SIG-M5 treated with dmso at 0.1 percent for 504 hours (cell line): Measurements from ENCODE around the gene SLC17A2.

ENCODE experiments used
- DNase-seq: peaks from one replicate; lab custom pipeline; 2025; ENCODE audit not compliant: unreplicated experiment; lab: John Stamatoyannopoulos, UW

The SLC17A2 gene

DNA sequence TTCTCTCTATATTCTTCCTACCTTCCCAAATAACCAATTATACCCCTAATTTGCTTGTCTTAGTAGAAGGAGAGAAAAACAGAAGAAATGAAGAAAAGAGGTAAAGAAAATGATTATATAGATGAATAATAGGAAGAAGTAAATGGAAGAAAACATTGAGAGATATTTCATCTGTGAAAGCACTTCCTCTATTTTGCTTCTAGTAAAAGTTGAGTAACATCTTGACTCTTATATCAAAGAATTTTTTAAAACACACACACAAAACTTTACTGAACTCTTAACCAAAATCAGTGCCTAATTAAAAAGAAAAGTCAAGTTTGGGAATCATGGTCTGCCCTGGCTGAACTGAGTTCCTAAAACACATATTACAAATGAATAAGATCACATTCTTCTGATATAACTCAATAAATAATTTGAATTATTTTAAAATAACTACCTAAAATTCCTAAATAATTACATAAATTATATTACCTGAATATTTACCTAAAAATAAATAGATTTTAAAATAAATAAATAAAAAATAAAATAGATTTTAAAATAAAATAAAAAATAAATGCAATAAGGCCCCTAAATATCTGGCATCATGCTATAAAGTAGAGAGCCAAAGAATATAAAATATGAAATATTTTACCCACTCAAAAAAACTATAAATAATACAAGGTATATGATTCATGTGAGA, 8.8 kb downstream of the SLC17A2 start:
- DNase-seq: peak; percentile 18

DNA sequence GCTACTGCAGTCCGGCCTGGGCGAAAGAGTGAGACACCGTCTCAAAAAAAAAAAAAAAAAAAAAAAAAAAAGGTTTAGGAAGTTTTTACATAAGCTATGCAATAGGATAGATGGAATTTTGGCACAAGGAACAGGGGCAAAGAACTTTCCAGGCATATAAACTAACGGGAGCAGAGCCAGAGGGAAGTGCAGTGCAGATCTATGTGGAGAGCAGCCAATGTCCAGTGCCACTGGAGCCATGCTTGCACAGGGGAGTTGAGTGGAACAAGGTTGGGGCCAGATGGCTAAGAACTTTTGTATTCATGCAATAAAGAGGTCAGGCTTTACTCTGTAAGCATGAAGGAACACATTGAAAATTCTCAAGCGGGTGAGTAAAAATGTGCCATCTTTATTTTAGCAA, 10.8 kb downstream of the SLC17A2 start:
- no peak for DNase-seq

DNA sequence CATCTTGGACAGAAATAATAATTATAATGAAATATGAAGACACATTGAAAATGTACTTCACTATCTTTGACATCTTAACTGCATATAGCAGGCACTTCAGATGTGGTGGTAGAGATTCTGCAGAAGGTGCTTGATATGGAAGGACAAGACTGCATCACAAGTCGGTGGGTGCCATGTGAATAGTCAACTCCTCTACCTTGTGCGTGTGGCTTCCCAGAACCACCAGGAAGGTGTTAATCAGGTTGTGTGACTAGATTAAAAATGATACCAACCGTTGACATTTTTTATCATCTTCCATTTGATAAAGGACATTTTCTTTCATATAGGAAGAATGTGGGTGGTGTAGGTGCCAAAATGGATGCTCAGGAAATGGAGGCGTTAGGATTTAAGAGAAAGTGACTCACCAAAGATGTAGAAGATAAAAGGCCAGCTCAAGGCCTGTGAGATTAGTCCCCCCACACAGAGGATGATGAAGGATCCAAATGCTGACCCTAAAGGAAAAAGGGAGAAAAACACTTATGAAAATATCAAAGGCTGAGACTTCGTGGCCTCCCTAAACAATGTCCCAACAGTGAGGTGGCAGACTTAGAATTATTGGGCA, 12.3 kb downstream of the SLC17A2 start:
- no peak for DNase-seq

DNA sequence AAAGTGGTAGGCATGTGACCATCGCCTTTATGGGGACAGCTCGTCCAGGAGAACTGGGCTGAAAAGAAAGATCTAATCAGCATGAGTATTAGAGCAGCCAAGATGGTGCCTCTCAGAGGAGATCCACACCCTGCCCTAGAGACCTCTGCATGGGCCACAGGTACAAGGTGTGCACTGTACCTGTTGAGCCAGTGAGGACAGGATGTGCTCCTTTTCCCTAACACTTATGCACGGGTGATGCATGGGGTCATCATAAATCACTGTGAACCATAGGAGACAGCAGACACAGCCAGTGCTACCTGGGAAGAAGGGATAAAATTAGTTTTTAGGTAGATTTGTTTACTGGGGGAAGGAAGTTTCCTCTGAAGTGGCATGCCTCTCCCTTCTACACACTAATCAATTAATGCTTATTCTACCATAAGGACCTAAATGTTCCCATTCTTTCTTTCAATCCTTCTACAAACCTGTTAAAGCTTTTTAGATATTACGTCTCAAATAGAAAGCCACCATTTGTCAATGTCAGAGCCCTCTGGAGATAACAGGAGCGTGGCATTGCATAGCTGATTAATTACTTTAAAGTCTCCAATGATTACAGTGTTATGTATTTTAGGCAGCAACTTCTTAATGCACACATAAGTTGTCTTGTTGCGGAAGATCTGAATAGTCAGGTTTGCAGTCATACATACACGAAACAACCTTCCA, 13.6 kb downstream of the SLC17A2 start:
- no peak for DNase-seq

- DNase-seq: no peak
These were observed 14.2 kb downstream of the SLC17A2 start for GRCh38 chr6:25916330-25916729.

GRCh38 chr6:25913741-25914140, 16.8 kb downstream of the SLC17A2 start:
- no peak for DNase-seq

DNA sequence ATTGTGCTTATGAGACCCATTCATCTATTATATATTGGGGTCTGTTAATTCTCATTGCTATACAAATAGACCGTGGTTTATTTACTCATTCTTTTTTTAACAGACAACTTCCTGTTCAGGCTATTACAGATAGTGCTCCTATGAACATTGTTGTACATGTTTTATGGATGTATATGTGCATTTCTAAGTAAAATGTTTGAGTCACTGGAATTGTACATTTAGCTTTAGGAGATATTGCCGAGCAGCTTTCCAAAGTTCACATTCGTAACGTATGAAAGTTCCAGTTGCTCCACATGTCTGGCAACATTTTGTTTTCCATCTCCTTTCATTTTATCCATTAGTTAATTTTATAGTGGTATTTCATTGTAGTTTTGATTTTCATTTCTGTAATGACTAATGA, 19.1 kb downstream of the SLC17A2 start:
- no peak for DNase-seq

- DNase-seq: no peak
These were observed 22.9 kb downstream of the SLC17A2 start for GRCh38 chr6:25907475-25908014.

- DNase-seq: no peak
These were observed 26.9 kb downstream of the SLC17A2 start for GRCh38 chr6:25903467-25904099.

- no peak for DNase-seq
These were observed 28.4 kb downstream of the SLC17A2 start for GRCh38 chr6:25902071-25902470.

GRCh38 chr6:25900843-25901242, 29.6 kb downstream of the SLC17A2 start:
- no peak for DNase-seq

DNA sequence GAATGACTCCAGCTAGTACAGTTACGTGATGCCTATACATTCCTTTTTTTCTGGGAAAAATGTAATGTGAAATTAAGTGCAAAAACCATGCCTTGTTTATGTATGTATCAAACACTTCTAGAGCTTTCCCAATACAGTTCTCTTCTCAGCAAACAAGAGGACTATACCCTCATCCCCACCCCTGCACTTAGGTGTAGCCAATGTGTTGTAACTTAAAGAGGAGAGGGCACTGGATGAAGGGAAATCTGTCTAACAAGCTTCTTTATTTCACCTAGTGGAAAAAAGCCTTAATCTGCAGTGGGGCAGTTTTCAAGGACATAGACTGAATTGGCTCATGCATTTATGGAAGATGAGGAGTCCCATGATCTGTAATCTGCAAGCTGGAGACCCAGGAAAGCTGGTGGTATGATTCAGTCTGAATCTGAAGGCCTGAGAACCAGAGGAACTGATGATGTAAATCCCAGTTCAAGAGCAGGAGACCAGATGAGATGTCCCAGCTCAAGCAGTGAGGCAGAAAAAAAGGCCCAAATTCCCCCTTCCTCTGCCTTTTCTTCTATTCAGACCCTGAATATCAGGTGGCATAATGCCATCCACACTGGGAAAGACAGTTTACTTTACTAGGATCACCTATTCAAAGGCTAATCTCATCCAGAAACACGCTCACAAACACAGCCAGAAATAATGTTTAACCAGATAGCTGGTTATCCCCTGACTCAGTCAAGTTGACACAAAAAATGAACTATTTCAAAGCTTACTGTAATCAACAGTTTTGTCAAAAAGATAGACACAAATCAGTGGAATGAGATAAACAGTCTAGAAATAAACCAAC, 30.7 kb downstream of the SLC17A2 start:
- no peak for DNase-seq

- DNase-seq: no peak
These were observed 31.4 kb downstream of the SLC17A2 start for GRCh38 chr6:25899123-25899522.

DNA sequence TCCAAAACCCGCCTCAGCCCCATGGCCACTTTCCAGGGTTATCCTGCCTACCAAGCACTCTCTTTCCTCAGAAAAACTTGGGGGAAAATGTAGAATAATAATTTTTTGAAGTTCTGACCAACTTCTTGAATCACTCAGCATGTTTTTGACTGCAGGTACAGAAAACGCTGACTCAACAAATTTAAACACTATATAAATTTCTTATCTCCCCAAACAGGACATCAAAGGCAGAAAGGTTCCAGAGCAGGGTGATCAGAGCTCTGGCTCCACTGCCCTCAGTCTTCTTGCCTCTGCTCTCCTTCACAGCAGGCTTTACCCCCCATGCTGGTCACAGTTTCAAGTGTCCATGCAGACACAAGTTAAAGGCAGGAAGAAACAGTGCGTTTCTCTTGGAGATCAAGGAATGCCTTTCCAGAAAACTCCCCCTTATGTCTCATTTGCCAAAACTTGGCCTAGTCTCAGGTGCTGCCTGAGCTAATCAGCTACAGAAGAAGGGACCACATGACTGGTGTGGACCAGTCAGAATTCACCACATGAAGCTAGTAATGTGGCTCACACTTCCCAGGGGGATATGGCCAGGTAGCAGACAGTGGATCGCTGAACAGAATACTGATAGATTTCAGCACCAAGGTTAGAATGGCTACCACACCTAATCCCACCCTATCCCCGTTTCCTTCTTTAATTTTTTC, 32.1 kb downstream of the SLC17A2 start:
- DNase-seq: no peak

DNA sequence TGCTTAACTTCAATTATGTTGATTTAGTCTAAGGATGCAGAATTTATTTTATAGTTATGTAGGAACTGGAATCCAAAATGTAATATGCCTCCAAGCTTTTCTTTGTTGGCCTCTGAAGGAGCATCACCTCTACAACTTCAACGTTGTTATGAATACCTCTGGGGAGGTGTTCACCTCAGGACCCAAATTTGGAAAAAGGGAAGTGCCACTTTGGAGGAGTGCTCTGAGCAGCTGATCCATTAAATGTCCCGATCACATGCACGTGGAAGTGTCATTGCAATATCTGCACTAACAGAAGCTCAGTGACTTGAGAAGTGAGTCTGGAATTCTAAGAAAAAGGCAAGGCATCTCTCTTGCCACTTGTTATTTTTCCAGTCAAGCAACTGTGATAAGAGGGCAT, 34.2 kb downstream of the SLC17A2 start:
- no peak for DNase-seq

GRCh38 chr6:25895771-25896170, 34.7 kb downstream of the SLC17A2 start:
- no peak for DNase-seq

GRCh38 chr6:25893778-25894177, 36.7 kb downstream of the SLC17A2 start:
- DNase-seq: no peak

- no peak for DNase-seq
These were observed 37.6 kb downstream of the SLC17A2 start for GRCh38 chr6:25892877-25893276.

DNA sequence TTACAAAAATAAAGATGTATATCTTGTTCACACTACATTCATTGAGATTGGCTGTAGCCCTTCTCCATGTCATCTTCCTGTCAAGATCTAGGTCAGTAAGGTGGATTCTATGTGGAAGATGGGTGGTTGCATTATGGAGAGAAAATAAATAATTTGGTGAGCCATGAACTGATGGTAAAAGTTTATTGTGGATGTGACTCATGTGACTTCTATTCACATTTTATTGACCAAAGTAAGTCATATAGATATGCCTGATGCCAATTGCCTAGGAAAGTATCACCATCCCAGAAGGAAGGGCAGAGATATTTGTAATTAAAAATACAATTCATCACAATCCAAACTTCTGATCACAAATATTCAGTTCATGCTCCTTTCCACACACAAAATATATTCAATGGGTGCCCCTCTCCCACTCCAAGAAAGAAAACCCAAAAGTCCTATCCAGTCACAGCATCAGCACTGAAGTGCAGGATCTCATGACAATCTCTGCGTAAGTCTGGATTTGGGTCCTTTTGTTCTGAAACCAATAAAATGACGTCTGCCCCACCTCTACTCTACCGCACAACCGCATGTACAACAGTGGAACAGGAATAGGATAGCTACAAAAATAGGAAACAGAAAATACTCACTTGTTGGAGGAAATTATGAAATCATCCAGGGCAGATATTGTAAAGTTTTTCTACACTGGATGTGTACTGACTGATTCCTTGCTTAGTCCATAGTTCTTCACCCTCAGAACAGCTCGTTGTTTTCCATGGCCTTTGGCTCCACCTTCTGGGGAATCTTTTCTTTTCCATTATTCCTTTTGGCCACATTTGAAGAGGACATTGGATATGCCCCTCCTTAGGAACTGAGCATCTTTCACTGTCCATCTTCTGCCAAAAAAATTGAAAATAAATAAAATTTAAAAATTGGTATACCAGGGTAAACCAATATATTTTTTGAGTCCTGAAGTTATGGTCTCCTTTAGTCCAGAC, 40.3 kb downstream of the SLC17A2 start:
- DNase-seq: peak; percentile 9
